Hindlimb muscle (tissue), 1 donor: ENCODE results near the gene FAT3. TPM values are rescaled to one million over a fixed set of nuclear protein-coding genes. Genes with fewer than 3 reads are reported as not detected.

ENCODE experiments used
- DNase-seq: peaks from one replicate; pipeline ENCODE4 v3.0.0-alpha.2; 2013
- polyA plus RNA-seq: library from polyadenylated mRNA; unstranded; fragments of 120-200 nt; gene quantifications from one replicate; pipeline ENCODE4 v1.2.1, GENCODE V29; 2013; ENCODE audit not compliant: insufficient read length

FAT3 gene
- 1.0 TPM for polyA plus RNA-seq

DNA sequence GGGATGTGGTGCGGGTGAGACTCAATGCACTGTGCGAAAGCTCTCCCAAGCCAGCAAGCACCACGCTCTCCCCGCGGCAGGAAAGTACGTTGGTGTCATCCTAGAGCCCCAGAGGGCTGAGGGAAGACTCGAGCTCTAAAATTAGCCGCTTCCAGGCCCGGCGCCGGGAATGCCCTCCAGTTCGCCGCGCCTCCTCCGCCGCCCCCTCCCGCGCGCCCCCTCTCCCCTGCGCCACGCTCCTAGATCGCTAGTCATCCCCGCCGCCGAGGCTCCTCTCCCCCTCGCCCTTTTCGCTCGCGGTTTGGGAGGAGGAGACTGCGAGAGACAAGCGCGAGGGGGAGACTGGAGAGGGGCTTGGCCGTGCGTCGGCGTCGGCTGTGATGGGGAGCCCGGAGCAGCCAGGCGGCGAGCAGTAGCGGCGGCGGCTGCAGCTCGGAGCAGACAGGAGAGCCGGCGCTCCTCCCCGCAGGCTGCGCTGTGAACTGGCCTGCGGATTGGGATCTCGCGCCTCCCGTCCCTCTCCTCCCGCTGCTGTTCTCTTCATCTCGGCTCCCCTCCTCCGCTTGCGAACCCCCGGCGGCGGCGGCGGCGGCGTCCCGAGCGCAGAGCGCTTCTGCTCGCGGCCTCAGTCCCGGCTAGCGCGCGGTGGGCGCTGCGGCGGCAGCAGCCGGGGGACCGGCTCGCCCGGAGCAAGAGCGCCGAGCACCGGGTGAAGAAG, at the start of gene FAT3:
Gene FAT3, plus strand, starts transcription at position 412 of the 718 bp plus-strand sequence. CDS start 127,295 bp downstream, outside the sequence.
- peak; percentile 78 for DNase-seq

DNA sequence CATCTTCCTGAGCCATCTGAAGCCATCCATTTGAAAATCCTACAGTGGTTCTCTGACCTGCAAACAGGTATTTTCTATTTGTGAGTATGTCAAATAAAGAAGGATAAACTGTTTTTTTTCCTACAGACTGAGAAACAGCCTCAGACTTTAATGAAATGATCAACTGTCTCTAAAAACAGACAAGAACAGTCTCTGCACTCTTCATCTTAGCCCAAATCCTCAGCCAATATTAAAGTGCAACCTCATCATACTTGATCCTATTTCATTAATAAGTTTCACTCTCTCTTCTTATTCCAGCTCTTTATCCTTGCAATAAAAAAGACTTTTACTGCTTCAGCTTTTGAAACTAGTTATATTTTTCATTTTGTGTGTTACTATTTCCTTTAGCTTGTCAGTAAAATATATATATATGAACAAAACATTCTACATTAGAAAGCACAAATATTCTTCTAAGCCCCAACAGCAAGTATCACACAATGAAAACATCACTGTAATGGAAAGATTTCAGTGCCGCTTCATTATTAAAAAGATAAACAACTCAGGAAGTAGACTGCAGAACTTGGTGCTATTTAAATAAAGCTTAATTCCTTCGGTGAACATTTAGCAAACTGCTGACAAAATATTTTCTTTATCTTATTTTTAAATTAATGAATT, 45.5 kb upstream of the FAT3 start:
- DNase-seq = no peak

- DNase-seq = no peak
These were observed 44.4 kb upstream of the FAT3 start for GRCh38 chr11:92180226-92180625.

DNA sequence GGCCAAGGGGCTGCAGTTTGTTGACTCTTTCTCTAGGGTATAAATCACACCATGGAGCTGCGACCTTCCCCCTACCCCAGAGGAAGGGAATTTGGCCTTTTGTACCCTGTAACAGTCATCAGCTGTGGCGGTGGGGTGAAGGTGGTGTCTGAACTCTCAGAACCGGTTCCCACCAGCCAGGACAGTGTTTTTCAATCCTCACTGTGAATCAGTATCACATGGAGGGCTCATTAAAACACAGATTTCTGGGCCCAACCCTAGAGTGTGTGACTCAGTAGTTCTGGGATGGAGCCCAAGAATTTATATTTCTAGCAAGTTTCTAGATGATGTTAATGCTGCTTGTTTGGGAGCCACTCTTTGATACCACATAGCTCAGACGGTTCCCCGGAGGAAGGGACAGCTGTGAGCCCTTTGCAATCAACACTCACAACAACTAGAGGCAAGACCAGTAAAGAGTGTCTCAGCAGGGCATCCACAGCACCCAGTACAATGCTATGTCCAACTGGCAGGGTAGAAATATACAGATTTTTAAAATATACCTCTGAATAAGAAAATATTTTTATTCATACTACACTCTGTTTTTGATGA, 43.9 kb upstream of the FAT3 start:
- DNase-seq = no peak

GRCh38 chr11:92190535-92191206, 33.9 kb upstream of the FAT3 start:
- DNase-seq = no peak

GRCh38 chr11:92192141-92192540, 32.5 kb upstream of the FAT3 start:
- no peak for DNase-seq

DNA sequence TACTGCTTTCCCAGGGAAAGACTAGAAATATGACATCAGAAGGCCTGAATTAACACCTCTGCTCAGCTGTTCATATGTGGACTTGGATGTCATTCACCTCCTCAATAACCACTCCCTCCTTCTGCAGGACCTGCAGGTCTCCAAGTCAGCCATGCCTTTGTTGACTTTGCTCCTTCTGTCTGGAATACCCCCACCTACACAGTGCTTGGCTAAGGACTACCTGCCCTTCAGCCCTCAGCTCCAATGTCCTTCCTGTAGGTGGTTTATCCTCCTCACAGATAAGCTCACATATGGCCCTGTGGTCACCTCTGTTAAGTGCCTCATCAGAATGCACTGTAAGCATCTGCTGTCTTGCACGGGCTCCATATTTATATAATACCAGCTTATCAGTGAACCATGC, 26.4 kb upstream of the FAT3 start:
- DNase-seq = no peak

- DNase-seq = no peak
These were observed 24.6 kb upstream of the FAT3 start for GRCh38 chr11:92199991-92200390.

DNA sequence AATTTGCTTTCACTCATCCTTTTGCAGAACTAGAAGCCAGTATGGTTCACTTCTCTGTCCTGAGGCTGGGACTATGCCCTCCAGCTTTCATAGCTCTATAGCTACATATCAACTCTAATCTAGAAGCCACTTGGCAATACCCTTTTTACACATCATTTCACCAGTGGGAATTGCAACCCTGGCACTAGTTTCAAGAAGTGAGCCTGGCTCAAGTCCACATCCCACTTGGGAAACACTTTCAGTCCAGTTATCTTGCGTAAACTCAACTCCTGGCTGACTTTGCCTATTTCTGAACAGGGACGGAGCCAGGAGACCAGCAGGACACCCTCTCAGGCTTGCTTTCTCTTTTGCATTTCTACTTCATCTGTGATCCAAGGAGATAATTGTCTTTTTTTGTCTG, 19.9 kb upstream of the FAT3 start:
- no peak for DNase-seq

DNA sequence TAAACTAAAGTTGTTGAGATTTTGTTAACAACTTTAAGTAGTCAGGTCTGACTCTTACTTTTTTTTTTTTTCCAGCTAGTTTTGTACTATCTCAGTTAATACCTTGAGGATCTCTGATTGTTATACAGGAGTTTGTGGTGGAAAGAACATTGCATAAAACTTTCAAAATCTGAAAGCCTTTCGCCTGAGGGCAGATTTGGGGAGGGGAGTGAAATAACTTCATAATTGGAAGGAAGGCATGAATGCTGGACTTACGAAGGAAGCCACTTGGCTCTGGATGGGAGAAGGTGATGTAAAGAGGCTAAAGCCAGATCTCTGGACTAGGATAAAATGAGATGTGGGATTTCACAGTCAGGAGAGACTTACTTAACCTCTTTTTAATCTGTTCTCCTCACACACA, 18.2 kb upstream of the FAT3 start:
- DNase-seq = no peak

DNA sequence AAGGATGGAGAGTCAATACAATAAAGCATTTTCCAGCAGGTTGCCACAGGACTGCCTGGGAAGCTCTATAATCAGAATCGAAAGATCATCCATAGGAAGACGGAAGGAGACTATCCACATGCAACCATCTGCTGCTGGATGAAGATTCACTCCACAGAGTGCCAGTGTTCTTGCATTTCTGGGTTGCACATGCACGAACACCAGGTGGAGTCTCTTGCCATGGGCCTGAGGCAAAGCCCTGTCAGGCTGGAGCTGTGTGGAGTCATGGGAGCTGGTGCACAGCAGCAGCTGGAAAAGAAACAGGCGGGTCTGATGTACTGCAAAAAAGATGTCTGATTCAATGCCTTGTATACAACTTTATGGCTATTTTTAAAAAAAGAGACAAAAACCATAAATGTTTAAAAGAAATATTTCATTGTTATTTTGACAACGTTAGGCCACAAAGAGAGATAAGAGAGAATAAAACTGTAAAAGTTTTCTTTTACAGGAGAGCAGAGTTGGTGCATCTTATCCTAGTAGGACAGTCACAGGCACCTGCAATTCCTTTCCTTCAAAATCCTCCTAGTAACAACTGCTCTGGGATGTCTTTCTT, 12.9 kb upstream of the FAT3 start:
- no peak for DNase-seq

GRCh38 chr11:92212530-92212929, 12.1 kb upstream of the FAT3 start:
- DNase-seq = no peak

DNA sequence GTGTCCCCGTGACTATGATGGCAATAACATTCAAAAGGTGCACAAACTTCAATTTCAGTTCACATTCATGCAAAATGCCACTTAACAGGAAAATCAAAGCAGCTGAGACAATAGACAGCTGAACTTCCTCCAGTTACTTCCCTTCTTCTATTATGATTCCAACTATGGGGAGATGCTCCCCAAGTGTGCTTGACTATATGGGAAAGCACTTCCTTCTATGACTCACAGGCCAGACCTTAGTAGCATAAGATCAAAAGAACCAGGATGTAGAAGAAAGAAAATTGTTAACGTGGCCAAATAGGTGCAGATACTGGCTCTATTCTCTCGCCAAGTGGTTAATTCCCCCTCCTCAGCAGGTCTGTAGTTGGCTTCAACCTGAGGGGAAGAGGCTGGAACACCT, 7.8 kb upstream of the FAT3 start:
- DNase-seq = no peak

GRCh38 chr11:92219476-92219875, 5.1 kb upstream of the FAT3 start:
- no peak for DNase-seq

DNA sequence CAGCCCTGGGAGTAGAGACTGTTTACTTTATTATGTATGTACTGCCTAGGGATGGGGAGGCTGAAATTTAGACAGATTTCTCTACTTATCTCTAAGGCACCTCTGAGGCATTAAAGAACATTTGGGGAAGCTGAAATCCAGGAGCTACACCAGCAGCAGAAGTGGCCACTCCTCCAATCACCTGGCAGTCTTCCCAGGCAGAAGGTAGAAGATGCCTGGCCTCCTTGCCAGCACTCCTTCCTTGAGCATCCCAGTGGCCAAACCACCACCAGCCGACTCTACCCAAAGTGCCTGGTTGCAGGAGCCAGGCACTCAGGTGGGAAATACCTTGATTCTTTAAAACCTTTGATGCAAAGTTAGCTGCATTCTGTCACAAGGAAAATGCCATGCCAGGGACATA, 1.9 kb upstream of the FAT3 start:
- no peak for DNase-seq

- peak; percentile 8 for DNase-seq
These were observed 588 bp upstream of the FAT3 start for GRCh38 chr11:92224054-92224406.

GRCh38 chr11:92225125-92225567, 528 bp downstream of the FAT3 start:
- DNase-seq = peak; percentile 27

- peak; percentile 58 for DNase-seq
These were observed 1.1 kb downstream of the FAT3 start for GRCh38 chr11:92225568-92226330.

DNA sequence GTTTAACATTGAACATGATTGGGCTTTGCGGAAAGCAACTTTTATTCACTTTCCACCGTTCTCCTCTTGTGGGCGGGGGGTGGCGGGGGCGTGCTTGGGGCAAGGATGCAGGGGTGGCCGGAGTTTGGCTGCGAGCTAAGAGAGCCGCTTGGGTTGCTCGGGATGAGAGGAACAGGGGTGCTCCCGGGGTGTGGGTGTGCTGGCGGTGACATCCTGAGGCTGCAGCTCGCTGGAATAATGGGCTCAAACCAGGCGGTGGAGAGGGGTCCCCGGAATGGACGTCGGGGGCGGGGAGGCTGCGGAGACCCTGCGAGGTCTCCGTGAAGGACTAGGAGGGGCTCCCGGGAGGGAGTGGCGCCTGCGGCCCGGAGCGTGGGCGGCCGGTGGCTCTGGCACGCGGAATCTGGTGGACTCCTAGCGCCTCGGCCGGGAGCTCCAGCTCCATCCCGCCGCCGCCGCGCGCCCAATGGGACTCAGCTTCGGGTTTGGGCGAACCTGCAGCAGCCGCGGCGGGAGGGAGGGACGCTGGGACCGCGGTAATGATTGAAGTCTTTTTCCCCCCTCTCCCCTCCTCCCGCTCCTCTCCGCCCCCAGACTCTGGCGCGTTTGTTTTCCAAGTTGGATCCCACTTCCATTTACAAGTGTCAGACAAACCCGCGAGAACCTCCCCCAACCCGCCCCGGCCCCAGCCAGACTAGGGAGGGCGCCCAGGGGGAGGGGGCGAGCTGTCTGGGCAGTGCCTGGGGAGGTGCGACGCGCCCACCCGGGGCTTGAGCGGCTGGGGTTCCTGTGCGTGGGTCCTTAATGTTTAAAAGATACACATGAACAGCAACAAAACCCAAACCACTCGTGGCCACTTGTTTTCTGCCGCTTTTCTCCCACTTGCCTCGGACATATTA, 2.0 kb downstream of the FAT3 start:
- DNase-seq = peak; percentile 27

DNA sequence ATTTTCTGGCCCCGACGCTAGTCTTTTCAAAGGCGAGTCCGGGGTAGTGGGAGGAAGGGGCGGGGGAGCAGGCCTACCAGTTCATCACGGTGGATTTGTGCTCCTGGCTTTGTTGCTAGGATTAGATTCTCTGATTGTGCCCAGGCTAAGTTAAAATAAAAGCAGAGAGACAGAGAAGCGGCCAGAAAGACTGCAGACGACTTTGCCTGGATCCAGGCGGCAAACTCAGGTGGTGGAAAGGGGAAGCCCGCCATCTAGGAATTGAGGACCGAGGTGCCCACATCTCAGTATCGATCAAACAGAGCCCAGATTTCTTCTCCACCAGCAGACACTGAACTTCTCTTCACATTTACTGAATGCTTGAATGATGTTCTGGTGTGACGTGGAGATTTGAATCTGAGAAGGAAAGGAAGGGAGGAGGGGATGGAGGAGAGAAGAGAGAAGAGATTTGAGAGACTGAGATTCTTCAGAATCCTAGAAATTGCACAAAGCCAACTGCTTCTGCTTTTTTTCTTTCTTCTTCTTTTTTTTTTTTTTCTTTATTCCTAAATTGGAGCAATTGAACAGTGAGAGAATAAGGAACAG, 2.7 kb downstream of the FAT3 start:
- DNase-seq = no peak
